Mesenchymal stem cell (in vitro differentiated cells and primary cell): ENCODE data around the gene WDR5.
"Not testable (repeated sequence)": the region's sequence is repeated elsewhere in the genome, so short reads cannot be mapped to it uniquely, and the experiment has no call there.

ENCODE experiments used
- DNase-seq: peaks from one replicate; pipeline ENCODE4 v3.0.0-alpha.2; 2013
- H2AFZ ChIP-seq: one replicate; pipeline ENCODE4 v1.6.1; 2013; ENCODE audit warnings: low read depth, mild to moderate bottlenecking, control low read depth, inconsistent platforms, low read length, moderate library complexity
- H2AK5ac ChIP-seq: 2 replicates; pipeline ENCODE4 v1.6.1; 2013; ENCODE audit warnings: low read length, moderate library complexity, mild to moderate bottlenecking, inconsistent platforms; ENCODE audit not compliant: severe bottlenecking
- H2BK120ac ChIP-seq: one replicate; pipeline ENCODE4 v1.6.1; 2013; ENCODE audit warnings: low read depth, mild to moderate bottlenecking, inconsistent platforms, low read length, moderate library complexity
- H2BK12ac ChIP-seq, 2 experiments: one replicate each; pipeline ENCODE4 v1.6.1; 2013; ENCODE audit warnings: inconsistent platforms in 2 of 2, low read length in 2 of 2, mild to moderate bottlenecking in 2 of 2, moderate library complexity in 2 of 2, control low read depth in 1 of 2
- H2BK15ac ChIP-seq: one replicate; pipeline ENCODE4 v1.6.1; 2013; ENCODE audit warnings: mild to moderate bottlenecking, low read depth, inconsistent platforms; ENCODE audit not compliant: poor library complexity, severe bottlenecking
- H2BK5ac ChIP-seq: 2 replicates; pipeline ENCODE4 v1.6.1; 2013; ENCODE audit warnings: low read depth, mild to moderate bottlenecking, low read length, control low read depth, inconsistent platforms; ENCODE audit not compliant: poor library complexity, severe bottlenecking
- H3K14ac ChIP-seq, 2 experiments: one replicate each; pipeline ENCODE4 v1.6.1; 2013; ENCODE audit warnings: inconsistent platforms in 2 of 2, low read length in 2 of 2, control low read depth in 1 of 2, mild to moderate bottlenecking in 1 of 2, moderate library complexity in 1 of 2
- H3K18ac ChIP-seq, 2 experiments: one replicate each; pipeline ENCODE4 v1.6.1; 2013; ENCODE audit warnings: inconsistent platforms in 2 of 2, low read length in 2 of 2, control low read depth in 1 of 2, low read depth in 1 of 2, mild to moderate bottlenecking in 1 of 2
- H3K23ac ChIP-seq, 2 experiments: one replicate each; pipeline ENCODE4 v1.6.1; 2013; ENCODE audit warnings: inconsistent platforms in 2 of 2, low read length in 2 of 2, mild to moderate bottlenecking in 2 of 2, moderate library complexity in 2 of 2, control low read depth in 1 of 2
- H3K27ac ChIP-seq: 2 replicates; pipeline ENCODE4 v1.5.1; 2013; ENCODE audit warnings: mild to moderate bottlenecking, moderate library complexity, low read length, control low read depth, inconsistent platforms; ENCODE audit not compliant: poor library complexity, severe bottlenecking
- H3K27me3 ChIP-seq, 2 experiments: 2 replicates each; pipeline versions ENCODE4 v1.6.1 to v1.7.0; 2013; ENCODE audit warnings: low read length in 2 of 2, mild to moderate bottlenecking in 2 of 2, moderate library complexity in 2 of 2, control low read depth in 1 of 2, inconsistent platforms in 1 of 2; ENCODE audit not compliant: control insufficient read depth in 1 of 2, insufficient read depth in 1 of 2
- H3K36me3 ChIP-seq, 2 experiments: 2 replicates each; pipeline versions ENCODE4 v1.6.1 to v1.7.0; 2013; ENCODE audit warnings: low read length in 2 of 2, control low read depth in 1 of 2, inconsistent platforms in 1 of 2, low read depth in 1 of 2, mild to moderate bottlenecking in 1 of 2; ENCODE audit not compliant: insufficient read depth in 2 of 2, control insufficient read depth in 1 of 2
- H3K4ac ChIP-seq, 2 experiments: one replicate each; pipeline ENCODE4 v1.6.1; 2013; ENCODE audit warnings: inconsistent platforms in 2 of 2, low read length in 2 of 2, mild to moderate bottlenecking in 2 of 2, moderate library complexity in 2 of 2, control low read depth in 1 of 2, low read depth in 1 of 2
- H3K4me1 ChIP-seq: 2 replicates; pipeline ENCODE4 v1.6.1; 2013; ENCODE audit warnings: low read depth, low read length, control low read depth; ENCODE audit not compliant: control insufficient read depth, insufficient read depth
- H3K4me2 ChIP-seq: 2 replicates; pipeline ENCODE4 v1.6.1; 2013; ENCODE audit warnings: low read length, mild to moderate bottlenecking, inconsistent platforms; ENCODE audit not compliant: poor library complexity, severe bottlenecking
- H3K4me3 ChIP-seq, 2 experiments: 2 replicates each; pipeline versions ENCODE4 v1.5.1 to v1.7.0; 2013; ENCODE audit warnings: low read length in 2 of 2, mild to moderate bottlenecking in 2 of 2, control low read depth in 1 of 2, low read depth in 1 of 2; ENCODE audit not compliant: insufficient read depth in 1 of 2
- H3K79me1 ChIP-seq: replicated peaks from 2 replicates; pipeline ENCODE4 v1.6.1; 2013; ENCODE audit warnings: mild to moderate bottlenecking, control low read depth, low read length, inconsistent platforms; ENCODE audit not compliant: poor library complexity, severe bottlenecking
- H3K9ac ChIP-seq: 2 replicates; pipeline ENCODE4 v1.7.0; 2013; ENCODE audit warnings: mild to moderate bottlenecking, low read length, moderate library complexity
- H3K9me3 ChIP-seq: 2 replicates; pipeline ENCODE4 v1.7.0; 2013; ENCODE audit warnings: mild to moderate bottlenecking, low read length; ENCODE audit not compliant: control insufficient read depth
- H4K8ac ChIP-seq: one replicate; pipeline ENCODE4 v1.6.1; 2013; ENCODE audit warnings: inconsistent platforms, mild to moderate bottlenecking, low read length, moderate library complexity
- H4K91ac ChIP-seq: one replicate; pipeline ENCODE4 v1.6.1; 2013; ENCODE audit warnings: mild to moderate bottlenecking, low read length, inconsistent platforms
- WGBS: methylation state at CpG from one replicate; pipeline ENCODE4 v1.1.7; 2013; ENCODE audit warnings: mixed read lengths; 5-methylcytosine and 5-hydroxymethylcytosine counted together

WDR5 gene

DNA sequence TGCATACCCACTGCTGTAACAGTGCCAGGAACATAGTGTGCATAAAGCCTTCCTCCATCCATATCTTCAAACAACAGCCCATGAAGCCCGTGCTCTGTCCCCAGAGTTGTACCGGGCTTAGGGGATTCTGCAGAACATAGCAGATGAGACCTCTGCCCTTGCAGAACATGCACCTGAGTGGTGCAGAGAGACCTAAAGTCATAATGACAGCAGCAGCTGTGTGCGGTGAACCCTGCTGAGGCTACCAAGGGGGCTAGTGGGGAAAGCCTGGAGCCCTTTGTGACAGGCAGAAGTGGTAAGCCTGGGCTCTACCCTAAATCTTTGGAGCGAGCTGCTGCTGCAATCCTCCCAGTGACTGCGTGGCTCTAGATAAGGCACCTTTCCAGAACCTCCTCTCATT is 35.8 kb upstream of the WDR5 start:
- no peak overlapping the region for H3K9ac ChIP-seq
- H3K23ac ChIP-seq, result no peak overlapping the region
- no peak overlapping the region for H3K18ac ChIP-seq
- DNase-seq, result no peak
- no peak overlapping the region for H3K14ac ChIP-seq
- no peak overlapping the region for H4K91ac ChIP-seq
- H2BK5ac ChIP-seq, result no peak overlapping the region
- no peak overlapping the region for H3K27ac ChIP-seq
- H2AFZ ChIP-seq, result no peak overlapping the region
- H3K4me2 ChIP-seq, result no peak overlapping the region
- H3K79me1 ChIP-seq, result no peaks in the 10 kb centered on the region
- no peak overlapping the region for H3K4ac ChIP-seq
- H3K4me3 ChIP-seq, result no peak overlapping the region
- peaks cover 6% of the 10 kb centered on the region for H3K9me3 ChIP-seq
- 88% methylated on average over 5 of the region's 5 CpGs for WGBS
- H4K8ac ChIP-seq, result no peak overlapping the region
- no peak overlapping the region for H2BK120ac ChIP-seq
- H3K27me3 ChIP-seq, result peaks cover 13 to 39% of the 10 kb centered on the region in 2 experiments
- no peak overlapping the region for H2BK15ac ChIP-seq
- H2AK5ac ChIP-seq, result no peak overlapping the region
- no peaks in the 10 kb centered on the region for H3K4me1 ChIP-seq
- no peak overlapping the region for H2BK12ac ChIP-seq
- no peaks in the 10 kb centered on the region for H3K36me3 ChIP-seq

DNA sequence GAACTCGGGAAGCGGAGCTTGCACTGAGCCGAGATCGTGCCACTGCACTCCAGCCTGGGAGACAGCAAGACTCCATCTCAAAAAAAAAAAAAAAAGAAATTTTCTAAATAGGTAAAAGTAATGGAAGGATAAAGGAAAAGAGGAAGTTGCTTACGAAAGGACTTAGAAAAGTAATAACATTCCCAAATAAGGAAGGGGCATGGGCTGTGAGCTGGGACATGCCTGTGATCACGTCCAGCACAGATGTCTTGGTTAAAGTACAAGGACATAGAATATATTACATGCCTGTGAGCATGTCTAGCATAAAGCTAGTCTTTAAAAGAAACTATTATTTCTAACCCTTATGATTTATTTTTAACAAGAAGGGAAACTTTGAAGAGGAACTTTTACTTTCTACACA is 34.7 kb upstream of the WDR5 start:
- not testable (repeated sequence) for H3K36me3 ChIP-seq, H3K4ac ChIP-seq, H3K23ac ChIP-seq, H3K4me2 ChIP-seq, H2BK120ac ChIP-seq, H2BK15ac ChIP-seq, H3K79me1 ChIP-seq, DNase-seq, H3K9me3 ChIP-seq, H3K4me1 ChIP-seq, H2BK5ac ChIP-seq, H3K4me3 ChIP-seq, H3K14ac ChIP-seq, H4K91ac ChIP-seq, H3K9ac ChIP-seq, H2BK12ac ChIP-seq, H4K8ac ChIP-seq, H2AK5ac ChIP-seq, H2AFZ ChIP-seq, H3K18ac ChIP-seq, H3K27ac ChIP-seq
- H3K27me3 ChIP-seq, result peaks cover 13 to 39% of the 10 kb centered on the region in 2 experiments
- 98% methylated on average over 3 of the region's 6 CpGs for WGBS

DNA sequence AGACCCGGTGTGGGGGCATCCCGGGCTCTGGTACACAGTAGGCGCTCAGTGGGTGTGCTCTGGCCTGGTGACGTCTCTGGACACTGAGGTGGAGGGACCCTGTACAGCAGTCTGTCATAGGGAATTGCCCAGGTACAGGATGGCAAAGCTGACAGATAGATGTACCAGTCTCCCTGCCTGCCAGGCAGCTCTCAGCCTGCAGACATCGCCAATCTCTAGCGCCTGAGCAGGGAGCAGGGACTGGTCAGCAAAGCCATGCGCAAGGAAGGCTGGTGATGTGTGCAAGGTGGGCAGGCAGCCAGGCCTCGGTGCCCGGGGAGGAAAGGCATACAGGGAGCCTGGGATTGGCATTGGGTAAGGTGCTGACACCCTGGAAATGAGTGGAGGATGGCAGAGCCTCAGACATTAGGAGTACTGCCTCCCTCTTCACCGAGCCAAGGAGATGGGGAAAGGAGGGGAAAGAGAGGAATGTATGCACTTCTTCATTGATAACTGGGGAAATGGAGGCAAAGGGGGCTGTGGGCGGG is 34.2 kb upstream of the WDR5 start:
- no peak overlapping the region for H3K4me2 ChIP-seq
- no peak overlapping the region for H4K8ac ChIP-seq
- H2BK5ac ChIP-seq, result no peak overlapping the region
- no peak overlapping the region for H3K4me3 ChIP-seq
- H3K27ac ChIP-seq, result no peak overlapping the region
- H3K14ac ChIP-seq, result no peak overlapping the region
- H3K27me3 ChIP-seq, result peaks cover 13 to 39% of the 10 kb centered on the region in 2 experiments
- no peaks in the 10 kb centered on the region for H3K4me1 ChIP-seq
- H2AFZ ChIP-seq, result no peak overlapping the region
- no peak for DNase-seq
- WGBS, result 82% methylated on average over 11 of the region's 11 CpGs
- peaks cover 6% of the 10 kb centered on the region for H3K9me3 ChIP-seq
- no peak overlapping the region for H3K23ac ChIP-seq
- no peak overlapping the region for H2BK120ac ChIP-seq
- H3K4ac ChIP-seq, result no peak overlapping the region
- no peak overlapping the region for H3K9ac ChIP-seq
- H3K36me3 ChIP-seq, result no peaks in the 10 kb centered on the region
- H2AK5ac ChIP-seq, result no peak overlapping the region
- no peak overlapping the region for H2BK12ac ChIP-seq
- peak overlapping the region; percentile 46 for H2BK15ac ChIP-seq
- H3K79me1 ChIP-seq, result no peaks in the 10 kb centered on the region
- peak overlapping the region; percentile 31 for H4K91ac ChIP-seq
- H3K18ac ChIP-seq, result no peak overlapping the region

DNA sequence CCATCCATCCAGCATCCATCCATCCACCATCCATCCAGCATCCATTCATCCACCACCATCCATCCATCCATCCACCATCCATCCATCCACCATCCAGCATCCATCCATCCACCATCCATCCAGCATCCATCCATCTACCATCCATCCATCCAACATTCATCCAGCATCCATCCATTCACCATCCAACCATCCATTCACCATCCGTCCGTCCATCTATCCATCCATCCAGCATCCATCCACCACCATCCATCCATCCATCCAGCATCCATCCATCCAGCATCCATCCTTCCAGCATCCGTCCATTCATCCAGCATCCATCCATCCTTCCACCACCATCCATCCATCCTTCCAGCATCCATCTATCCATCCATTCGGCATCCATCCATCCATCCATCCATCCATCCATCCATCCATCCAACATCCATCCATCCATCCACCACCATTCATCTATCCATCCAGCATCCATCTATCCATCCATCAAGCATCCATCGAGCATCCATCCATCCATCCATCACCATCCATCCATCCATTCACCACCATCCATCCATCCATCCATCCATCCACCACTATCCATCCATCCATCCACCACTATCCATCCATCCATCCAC is 32.4 kb upstream of the WDR5 start:
- Histone ChIP-seq H3K9me3 (peaks cover 6% of the 10 kb centered on the region), H3K23ac (no peak overlapping the region), H3K4ac (no peak overlapping the region), H2BK12ac (no peak overlapping the region), H3K79me1 (no peaks in the 10 kb centered on the region), H3K4me2 (no peak overlapping the region), H3K4me3 (no peak overlapping the region), H3K14ac (peak overlapping the region in 1 of 2 experiments; percentile 21), H3K4me1 (no peaks in the 10 kb centered on the region), H3K27ac (no peak overlapping the region), H3K18ac (no peak overlapping the region), H2BK5ac (no peak overlapping the region), H2AFZ (no peak overlapping the region), H4K91ac (no peak overlapping the region), H2AK5ac (no peak overlapping the region), H4K8ac (no peak overlapping the region), H2BK120ac (no peak overlapping the region), H3K27me3 (peaks cover 13 to 35% of the 10 kb centered on the region in 2 experiments), H3K36me3 (no peaks in the 10 kb centered on the region), H2BK15ac (no peak overlapping the region), H3K9ac (no peak overlapping the region)
- no peak for DNase-seq
- WGBS, result 70% methylated on average over 5 of the region's 5 CpGs
